ENCODE measurements around the gene GGTA1.

DNA sequence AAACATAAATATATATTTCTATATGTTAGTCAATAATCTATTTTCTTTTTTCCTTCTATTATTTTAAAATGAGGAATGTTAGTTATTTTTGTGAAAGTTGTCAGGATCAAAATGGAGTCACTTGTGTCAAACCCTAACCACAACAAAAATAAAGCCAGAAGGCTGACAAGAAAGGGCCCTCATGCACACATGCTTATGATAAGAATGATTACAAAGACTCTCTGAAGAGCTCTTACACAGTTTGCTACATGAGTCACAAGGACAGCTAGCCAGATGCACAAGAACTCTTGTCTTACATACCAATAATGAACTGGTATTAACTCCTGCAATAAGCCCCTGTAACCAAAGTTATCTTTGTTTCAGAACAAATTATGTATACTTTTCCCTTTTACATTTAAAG lies 64.7 kb downstream of the GGTA1 start:
- TF ChIP-seq, protein P1, sequence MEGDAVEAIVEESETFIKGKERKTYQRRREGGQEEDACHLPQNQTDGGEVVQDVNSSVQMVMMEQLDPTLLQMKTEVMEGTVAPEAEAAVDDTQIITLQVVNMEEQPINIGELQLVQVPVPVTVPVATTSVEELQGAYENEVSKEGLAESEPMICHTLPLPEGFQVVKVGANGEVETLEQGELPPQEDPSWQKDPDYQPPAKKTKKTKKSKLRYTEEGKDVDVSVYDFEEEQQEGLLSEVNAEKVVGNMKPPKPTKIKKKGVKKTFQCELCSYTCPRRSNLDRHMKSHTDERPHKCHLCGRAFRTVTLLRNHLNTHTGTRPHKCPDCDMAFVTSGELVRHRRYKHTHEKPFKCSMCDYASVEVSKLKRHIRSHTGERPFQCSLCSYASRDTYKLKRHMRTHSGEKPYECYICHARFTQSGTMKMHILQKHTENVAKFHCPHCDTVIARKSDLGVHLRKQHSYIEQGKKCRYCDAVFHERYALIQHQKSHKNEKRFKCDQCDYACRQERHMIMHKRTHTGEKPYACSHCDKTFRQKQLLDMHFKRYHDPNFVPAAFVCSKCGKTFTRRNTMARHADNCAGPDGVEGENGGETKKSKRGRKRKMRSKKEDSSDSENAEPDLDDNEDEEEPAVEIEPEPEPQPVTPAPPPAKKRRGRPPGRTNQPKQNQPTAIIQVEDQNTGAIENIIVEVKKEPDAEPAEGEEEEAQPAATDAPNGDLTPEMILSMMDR (IDR thresholded peaks at IDR 0.05), result no peak
- TF ChIP-seq TAF1 (IDR thresholded peaks at IDR 0.05; ENCODE audit: borderline replicate concordance, low read depth, low read length), result no peak
- TF ChIP-seq, protein P2, sequence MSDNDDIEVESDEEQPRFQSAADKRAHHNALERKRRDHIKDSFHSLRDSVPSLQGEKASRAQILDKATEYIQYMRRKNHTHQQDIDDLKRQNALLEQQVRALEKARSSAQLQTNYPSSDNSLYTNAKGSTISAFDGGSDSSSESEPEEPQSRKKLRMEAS (IDR thresholded peaks at IDR 0.05; ENCODE audit: low read depth), result no peak

All from SK-N-SH (cell line).